Stimulated activated CD8-positive, alpha-beta memory T cell treated with anti-CD3 and anti-CD28 coated beads, Interleukin-12 subunit alpha, Interleukin-12 subunit beta, amount 100 ng/mL, for 4 hours (primary cell): Measurements from ENCODE around the gene KCNG2.

ENCODE experiments used
- DNase-seq: peaks from one replicate; pipeline ENCODE4 v3.0.0-alpha.2; 2020; ENCODE audit warnings: low read depth

Gene KCNG2

GRCh38 chr18:79926715-79927606 lies 129.2 kb downstream of the KCNG2 start:
- no peak for DNase-seq

DNA sequence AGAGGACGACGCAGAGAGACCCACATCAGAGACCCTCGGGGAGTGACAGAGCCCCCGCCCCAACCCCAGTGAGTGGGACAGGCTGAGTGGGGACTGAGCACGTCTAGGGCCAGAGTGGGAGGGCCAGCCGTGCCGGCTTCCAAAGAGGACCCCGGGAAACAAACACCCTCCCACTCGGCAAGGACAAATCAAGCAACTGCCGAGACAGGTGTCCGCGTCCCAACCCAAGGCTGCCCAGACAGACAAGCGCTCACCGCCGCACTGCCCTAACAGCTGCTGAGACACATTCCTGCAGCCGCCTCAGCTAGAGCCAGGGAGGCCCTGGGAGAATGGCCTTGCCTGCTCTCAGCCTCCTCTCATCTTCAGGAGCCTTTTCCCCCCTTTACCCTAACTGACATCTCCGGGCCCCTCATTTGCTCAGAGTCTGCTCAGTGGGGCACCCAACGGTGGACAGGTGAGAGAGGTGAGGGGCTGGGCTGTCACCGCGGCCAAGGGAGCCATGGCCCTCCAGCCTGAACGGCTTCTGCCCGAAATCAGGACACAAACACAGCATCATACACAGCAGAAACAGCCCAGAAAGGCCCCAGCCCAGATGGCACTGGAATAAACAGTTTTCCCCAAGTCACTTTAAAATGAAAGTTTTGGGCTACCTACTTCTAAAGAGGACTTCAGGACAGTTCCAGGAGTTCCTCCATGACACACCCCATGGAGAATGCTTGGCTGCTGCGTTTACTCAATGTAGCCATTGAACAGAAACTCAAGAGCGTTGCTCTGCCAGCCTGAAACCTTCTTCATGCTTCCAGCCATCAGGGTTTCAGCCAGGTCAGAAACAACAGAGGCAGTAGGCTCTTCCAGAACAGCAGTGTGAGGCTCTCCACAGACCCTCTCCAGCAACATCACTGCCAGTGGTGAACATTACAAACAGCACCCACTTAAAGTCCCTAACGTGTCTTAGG lies 130.1 kb downstream of the KCNG2 start:
- DNase-seq = no peak

GRCh38 chr18:79928563-79928960 lies 130.8 kb downstream of the KCNG2 start:
- no peak for DNase-seq

DNA sequence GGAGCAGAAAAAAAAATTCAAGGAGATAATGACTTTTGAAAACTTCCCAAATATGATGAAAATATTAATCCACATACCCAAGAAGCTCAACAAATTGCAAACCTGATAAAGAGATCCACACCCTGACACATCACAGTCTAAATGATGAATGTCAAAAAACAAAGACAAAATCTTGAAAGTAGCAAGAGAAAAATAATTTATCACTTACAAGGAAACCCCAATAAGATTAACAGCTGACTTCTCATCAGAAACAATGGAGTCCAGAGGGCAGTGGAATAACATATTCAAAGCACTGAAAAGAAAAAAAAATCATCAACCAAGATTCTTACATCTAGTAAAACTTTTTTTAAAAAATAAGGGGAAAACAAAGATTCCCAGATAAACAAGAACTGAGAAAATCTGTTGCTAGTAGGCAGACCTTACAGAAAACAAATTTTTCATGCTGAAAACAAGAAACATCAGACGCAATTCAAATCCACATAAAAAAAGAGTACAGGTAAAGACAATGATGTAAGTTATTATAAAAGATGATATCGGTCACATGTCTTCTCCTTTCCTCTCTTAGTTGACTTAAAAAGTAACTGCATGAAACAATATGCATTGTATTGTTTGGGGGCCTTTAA lies 132.4 kb downstream of the KCNG2 start:
- DNase-seq = no peak

DNA sequence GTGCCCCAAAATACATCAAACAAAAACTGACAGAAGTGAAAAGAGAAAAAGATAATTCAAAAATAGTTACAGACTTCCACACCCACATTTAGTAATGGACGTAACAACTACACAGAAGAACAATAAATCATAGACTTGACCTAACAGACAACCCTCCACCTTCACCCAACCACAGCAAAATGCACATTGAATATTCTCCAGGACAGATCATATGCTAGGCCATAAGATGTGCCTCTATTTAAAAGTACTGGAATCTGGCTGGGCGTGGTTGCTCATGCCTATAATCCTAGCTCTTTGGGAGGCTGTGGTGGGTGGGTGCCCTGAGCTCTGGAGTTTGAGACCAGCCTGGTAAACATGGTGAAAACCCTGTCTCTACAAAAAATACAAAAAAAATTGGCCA lies 133.7 kb downstream of the KCNG2 start:
- no peak for DNase-seq

DNA sequence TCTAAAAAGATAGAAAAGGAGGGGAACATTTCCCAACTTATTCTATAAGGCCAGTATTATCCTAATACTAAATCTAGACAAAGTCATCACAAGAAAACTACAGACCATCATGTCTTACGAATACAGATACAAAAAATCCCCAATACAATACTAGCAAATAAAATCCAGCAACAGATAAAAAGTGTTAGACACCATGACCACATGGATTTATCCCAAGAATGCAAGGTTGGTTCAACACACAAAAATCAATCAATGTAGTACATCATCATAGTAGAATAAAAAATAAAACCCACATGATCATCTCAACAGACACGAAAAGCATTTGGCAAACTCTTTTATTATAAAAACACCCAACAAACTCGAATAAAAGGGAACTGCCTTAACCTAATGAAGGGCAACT lies 135.2 kb downstream of the KCNG2 start:
- no peak for DNase-seq

DNA sequence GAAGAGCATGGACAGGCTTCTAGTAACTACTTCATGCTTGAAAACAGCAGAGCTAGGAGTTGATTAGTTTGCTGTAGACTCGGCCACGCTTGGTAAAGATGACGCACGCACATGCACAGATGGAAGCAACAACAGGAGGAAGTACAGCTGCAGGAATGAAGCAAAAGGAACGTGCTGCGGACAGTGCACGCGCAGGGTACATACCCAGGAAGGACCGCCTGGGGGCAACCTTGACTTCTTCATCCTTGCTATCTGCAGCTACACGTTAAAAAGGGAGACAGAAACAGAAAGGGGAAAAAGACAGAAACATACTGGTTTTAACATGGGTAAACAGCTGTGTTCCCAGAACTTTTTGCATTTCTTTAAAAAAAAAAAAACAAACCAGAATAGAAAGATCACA lies 136.0 kb downstream of the KCNG2 start:
- DNase-seq = no peak

DNA sequence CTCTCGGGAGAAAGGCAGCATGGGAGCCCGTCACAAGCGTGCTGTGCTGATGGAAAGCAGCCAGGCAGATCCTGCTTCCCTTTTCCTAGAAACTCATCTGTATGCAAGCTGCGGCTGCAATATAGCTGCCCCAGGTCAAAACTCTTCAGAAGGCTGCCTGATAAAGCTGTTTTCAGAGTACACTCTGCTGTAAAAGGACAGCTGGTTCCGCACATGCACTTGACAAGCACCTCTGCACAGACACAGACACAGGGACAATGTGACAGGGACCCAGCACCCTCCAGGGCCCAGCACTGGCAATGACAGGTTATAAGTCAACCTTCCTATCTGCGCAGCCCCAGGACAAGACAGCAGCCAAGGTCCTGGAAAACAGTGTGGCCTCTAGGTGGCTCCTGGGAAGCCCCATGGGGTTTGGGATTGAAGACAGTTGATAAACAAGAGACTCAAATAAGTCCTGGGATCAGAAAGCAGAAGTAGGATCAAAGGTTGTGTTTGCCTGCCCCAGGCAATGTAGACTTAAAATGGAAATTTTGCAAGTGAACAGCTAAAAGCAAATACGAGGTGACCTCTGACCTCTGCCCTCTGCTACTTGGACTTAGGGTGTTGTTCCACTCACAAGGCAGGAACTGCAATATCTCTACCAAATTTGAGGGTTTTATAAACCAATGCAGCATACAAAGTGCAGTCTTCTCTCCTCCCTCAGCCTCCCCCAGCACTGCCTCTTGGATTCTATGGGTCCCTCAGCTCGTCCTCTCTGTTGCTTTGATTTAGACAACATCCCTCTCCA lies 136.8 kb downstream of the KCNG2 start:
- no peak for DNase-seq

- DNase-seq = no peak
These were observed 137.4 kb downstream of the KCNG2 start for GRCh38 chr18:79935098-79935480.

DNA sequence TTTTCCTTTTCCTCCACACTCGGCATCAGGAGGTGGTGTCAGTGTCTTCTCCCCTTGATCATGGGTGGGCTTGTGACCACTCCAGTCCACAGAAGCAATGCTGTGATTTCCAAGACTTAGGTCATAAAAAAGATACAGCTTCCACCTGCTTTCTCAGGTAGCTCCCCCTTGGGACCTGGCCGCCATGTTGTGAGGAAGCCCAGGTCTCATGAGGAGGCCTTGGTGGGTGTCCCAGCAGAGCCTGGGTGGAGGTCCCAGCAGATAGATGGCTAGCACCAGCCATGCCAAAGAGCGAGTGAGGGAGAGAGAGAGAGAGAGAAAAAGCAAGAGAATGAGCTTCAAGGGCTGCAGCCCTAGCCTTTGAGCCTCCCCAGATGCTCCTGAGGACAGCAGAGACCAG lies 137.8 kb downstream of the KCNG2 start:
- no peak for DNase-seq

GRCh38 chr18:79935925-79936324 lies 138.2 kb downstream of the KCNG2 start:
- no peak for DNase-seq

GRCh38 chr18:79936641-79937040 lies 138.9 kb downstream of the KCNG2 start:
- DNase-seq = no peak

DNA sequence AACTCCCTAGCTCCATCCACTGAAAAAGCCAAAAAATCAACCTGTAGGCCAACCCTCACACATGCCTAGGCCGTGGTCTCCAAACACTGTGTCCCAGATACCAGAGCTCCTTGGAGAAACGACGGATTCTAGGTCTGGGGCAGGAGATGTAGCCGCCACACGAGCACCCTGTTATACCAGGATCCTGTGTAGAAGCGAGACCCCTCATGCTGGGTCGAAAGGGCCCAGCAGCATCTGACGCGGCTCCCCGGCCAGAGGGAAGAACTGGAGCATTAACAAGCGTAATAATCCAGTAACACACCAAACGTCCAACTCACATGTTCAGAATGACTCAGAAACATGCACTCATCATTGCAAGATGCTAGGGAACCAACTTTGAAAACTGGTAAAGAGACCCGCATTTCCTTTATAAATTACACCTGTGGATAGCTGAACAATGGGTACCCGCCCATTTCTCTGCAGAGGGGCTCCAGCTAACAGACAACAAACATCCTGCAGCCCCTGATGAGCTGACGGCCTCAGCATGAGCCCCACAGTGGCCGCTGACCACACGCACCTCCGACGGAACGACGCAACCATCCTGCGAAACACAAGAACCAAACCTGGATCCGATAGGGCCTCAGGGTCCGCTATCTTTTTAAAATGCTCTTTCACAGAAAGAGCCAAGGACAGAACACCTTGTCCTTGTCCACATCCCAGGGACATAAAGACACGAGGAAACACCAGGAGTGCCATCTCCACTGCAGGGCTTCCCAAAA lies 139.5 kb downstream of the KCNG2 start:
- DNase-seq = no peak

DNA sequence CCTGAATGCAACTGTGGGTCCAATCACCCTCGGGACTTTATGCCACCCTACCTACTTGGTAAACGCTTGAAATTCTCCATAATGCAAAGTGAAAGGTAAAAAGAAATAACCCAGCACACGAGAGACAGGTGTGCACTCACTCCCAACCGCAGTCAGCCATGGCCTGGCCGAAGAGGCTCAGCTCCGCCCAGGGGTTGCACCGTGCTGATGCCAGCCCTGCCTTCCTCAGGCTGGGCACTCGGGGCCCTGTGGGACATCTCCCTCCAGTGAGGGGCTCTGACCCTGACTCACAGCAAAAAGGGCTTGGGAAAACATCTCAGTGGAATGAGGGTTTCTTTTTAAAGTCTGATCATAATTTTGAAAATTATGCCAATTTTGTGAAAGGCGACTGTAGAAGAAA lies 140.5 kb downstream of the KCNG2 start:
- no peak for DNase-seq

GRCh38 chr18:79939096-79939495 lies 141.4 kb downstream of the KCNG2 start:
- no peak for DNase-seq

DNA sequence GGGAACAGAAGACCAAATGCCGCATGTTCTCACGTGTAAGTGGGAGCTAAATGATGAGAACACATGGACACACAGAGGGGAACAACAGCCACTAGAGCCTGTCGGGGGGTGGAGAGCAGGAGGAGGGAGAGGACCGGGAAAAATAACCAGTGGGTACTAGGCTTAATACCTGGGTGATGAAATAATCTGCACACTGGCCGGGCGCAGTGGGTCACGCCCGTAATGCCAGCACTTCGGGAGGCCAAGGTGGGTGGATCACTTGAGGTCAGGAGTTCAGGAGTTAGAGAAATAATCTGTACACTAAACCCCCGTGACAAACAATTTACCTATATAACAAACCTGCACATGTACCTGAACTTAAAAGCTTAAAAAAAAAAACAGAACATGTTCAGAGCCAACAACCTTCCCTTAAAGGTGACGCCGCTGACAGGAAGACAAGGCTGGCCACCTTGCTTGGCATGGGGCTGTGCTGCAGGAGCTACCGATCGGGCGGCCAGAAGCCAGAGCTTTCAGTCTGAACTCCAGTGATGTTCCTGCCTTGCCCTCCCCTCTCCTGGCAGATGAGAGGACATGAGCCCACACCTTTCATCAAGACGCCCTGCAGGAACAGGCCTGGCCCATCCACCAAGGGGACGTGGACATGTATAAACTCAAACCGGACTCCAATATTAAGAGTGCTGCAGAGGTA lies 142.5 kb downstream of the KCNG2 start:
- no peak for DNase-seq

GRCh38 chr18:79940814-79941472 lies 143.2 kb downstream of the KCNG2 start:
- DNase-seq = no peak

GRCh38 chr18:79941473-79942119 lies 143.9 kb downstream of the KCNG2 start:
- DNase-seq = no peak

- DNase-seq = no peak
These were observed 144.5 kb downstream of the KCNG2 start for GRCh38 chr18:79942211-79942610.
